DMS153 treated with DMSO at 0.1 percent for 48 hours (cell line): ENCODE data around the gene NDUFB5.

Experiments
- DNase-seq: peaks from one replicate; lab custom pipeline; 2025; ENCODE audit not compliant: unreplicated experiment; lab: John Stamatoyannopoulos, UW

NDUFB5 gene

GRCh38 chr3:179604321-179605078, at the start of gene NDUFB5, which contains the start of gene MRPL47:
Gene NDUFB5, plus strand, starts transcription at chr3:179604794. Its CDS starts 22 bp downstream, at chr3:179604816.
Gene MRPL47, minus strand, starts transcription at chr3:179604638. Its CDS starts 14 bp downstream, at chr3:179604624.
- DNase-seq = peak; percentile 96

- peak; percentile 33 for DNase-seq
Measured at GRCh38 chr3:179558742-179559364, 45.7 kb upstream of the NDUFB5 start.

GRCh38 chr3:179560791-179561190, 43.8 kb upstream of the NDUFB5 start:
- DNase-seq = no peak

DNA sequence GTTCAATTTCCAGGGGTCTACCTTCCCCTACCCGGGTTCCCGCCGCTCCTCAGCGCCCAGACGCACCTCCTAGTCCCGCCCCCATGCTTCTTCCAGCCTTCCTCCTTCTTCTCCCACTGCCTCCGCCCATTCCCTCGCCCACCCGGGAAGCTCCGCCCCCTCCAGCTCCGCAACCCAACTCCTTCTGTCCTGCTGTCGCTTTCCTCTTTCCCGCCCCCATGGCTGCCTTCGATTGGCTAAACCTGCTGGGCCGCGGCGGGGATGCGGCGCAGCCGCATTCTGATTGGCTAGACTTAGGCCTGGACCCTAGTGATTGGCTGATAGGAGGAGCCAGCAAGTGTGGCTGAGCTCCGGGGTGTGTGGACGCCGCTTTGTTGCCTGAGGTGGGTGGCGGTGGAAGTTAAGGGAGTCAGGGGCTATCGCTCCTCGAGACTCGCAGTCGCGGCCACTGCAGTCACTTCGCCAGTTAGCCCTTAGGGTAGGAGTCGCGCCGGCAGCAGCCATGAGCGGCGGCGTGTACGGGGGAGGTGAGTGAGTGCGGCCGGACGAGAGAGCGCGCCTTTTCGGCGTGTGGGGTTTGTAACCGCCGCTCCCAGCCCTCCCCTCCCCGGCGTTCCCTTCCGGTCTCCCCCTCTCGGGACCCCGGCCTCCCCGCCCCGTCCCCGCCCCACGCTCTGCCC, 41.9 kb upstream of the NDUFB5 start, which contains the start of gene ACTL6A:
Gene ACTL6A, plus strand, starts transcription at position 336 of the 680 bp plus-strand sequence. Its CDS starts 167 bp downstream, at position 503.
- peak; percentile 98 for DNase-seq

GRCh38 chr3:179563271-179563783, 41.3 kb upstream of the NDUFB5 start:
- DNase-seq = no peak

- no peak for DNase-seq
Measured at GRCh38 chr3:179565496-179565895, 39.1 kb upstream of the NDUFB5 start.

DNA sequence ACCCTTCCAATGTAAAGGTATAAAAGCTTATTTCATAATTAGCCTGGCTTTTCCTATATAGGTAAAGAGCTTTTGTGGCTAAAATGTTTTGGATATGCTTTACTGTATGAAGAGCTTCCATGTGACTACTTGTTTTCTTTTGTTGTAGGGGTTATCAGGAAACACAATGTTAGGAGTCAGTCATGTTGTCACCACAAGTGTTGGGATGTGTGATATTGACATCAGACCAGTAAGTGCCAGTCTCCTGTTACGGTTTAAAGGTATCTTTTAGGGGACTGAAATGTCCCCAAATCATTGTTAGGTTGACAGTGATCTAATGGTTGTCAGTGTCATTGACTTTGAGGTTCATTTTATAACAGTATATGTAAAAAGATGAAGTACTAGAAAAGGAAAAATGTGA, 23.6 kb upstream of the NDUFB5 start:
- no peak for DNase-seq

GRCh38 chr3:179589143-179589542, 15.5 kb upstream of the NDUFB5 start:
- no peak for DNase-seq

- no peak for DNase-seq
Measured at GRCh38 chr3:179590669-179591068, 13.9 kb upstream of the NDUFB5 start.

- DNase-seq = no peak
Measured at GRCh38 chr3:179591313-179591712, 13.3 kb upstream of the NDUFB5 start.

DNA sequence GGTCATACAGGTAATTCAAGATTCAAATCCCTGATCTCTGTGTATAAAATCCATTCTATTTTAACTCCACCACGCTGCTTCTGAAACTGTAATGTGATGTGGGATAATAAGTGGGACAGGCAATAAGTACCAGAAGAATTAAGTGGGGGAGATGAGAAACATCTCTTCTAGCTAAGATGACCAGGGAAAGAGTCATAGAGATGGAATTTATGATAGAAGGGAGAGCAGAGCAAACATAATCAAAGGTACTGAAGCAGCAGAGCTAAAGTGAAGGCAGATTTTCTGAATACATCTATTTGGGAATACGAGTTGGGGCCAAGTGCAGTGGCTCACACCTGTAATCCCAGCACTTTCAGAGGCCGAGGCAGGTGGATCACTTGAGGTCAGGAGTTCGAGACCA, 5.1 kb upstream of the NDUFB5 start:
- no peak for DNase-seq

GRCh38 chr3:179603321-179603720, 1.3 kb upstream of the NDUFB5 start:
- DNase-seq = no peak

DNA sequence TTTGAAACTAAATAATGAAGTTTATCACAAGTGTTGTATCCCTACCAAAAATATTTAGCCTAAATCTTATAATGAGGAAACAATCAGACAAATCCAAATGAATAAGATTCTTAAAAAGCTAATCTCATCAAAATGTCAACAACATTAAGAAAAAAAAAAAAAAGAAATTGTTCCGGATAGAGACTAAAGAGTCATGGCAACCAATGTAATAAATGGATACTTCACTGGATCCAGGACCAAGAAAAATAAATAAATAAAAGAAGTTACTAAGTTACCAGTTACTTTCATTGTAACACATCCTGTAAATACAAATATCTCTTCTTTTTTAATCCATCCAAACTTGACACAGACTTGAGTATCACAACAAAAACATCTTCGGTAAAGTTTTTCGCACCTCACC, 763 bp upstream of the NDUFB5 start:
- no peak for DNase-seq

- DNase-seq = no peak
Measured at GRCh38 chr3:179606534-179607085, 2.0 kb downstream of the NDUFB5 start.

DNA sequence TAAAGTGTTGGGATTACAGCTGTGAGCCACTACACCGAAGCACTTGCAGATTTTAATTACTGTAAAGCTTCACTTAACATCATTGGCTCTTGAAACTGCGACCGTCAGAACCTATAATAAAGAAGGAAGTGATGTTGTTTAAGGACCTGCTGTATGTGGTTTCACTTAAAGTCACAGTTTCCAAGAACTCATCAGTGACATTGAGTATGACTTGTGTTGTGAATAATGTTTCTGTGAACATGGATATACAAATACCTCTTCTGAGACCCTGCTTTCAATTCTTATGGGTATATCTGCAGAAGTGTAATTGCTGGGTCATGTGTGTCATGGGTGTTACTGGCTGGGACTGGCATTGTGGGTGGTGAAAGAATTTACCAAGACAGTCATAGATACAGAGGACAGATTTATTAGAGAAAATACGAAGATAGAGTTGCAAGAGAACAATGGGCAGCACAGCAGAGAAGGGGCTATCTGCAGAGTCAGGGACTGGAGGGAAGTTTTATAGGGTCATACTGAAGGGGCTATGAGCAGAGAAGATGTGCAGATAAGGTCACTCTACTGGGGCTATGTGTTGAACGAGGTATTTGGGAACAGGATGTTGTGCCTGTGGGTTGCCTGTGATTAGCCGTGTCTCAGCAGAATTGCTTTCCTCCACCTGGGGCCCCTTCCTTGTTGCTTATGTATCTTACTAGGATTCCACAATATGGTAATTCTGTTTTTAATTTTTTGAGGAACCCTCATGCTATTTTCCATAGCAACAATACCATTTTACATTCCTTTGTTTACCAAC, 4.5 kb downstream of the NDUFB5 start:
- DNase-seq = no peak

- DNase-seq = no peak
Measured at GRCh38 chr3:179610066-179610465, 5.5 kb downstream of the NDUFB5 start.

DNA sequence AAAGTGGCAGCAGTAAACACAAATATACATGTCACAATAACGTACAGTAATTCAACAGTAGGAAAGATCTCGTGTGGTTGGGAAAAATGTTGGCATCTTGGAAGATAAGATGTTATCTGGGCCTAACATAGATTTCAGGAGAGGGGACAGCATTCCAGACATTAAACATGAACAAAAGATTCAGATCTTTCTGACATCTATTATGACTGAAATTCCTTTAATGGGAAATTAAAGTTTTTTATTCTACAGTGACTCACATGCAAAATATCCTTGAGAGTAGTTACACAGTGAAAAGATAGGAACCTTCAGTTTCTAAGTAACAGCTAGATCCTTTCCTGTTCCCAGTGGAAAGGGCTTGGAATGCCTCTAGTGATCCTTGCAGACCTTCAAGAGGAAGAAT, 9.2 kb downstream of the NDUFB5 start:
- DNase-seq = no peak

- no peak for DNase-seq
Measured at GRCh38 chr3:179615458-179616173, 11.0 kb downstream of the NDUFB5 start.

- DNase-seq = no peak
Measured at GRCh38 chr3:179622023-179622422, 17.4 kb downstream of the NDUFB5 start.

DNA sequence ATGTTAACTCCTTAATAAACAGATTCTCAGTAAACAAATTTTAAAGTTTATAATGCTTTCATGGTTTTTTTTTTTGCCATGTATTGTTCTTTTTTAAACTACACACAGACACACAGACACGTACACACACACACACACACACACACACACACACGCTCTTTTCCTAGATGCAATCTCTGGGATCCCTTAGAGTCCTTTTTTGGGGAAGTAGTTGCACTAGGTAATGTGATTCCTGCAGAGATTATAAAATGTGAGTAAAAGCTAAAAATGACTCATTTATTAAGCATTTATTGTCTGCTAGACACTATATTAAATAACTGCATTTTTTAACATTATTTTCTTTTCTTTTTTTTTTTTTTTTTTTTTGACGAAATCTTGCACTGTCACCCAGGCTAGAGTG, 19.9 kb downstream of the NDUFB5 start:
- no peak for DNase-seq
